T-helper 9 cell (primary cell): Measurements from ENCODE around the gene GBX1.
A peak's percentile ranks its signal among the peaks of the same experiment; 100 is the strongest.

ENCODE experiments used
- DNase-seq: peaks from one replicate; pipeline ENCODE4 v3.0.0-alpha.2; 2020

The GBX1 gene

GRCh38 chr7:151125470-151125845, 42.0 kb downstream of the GBX1 start:
- DNase-seq: no peak

GRCh38 chr7:151124899-151125399, 42.5 kb downstream of the GBX1 start:
- no peak for DNase-seq

DNA sequence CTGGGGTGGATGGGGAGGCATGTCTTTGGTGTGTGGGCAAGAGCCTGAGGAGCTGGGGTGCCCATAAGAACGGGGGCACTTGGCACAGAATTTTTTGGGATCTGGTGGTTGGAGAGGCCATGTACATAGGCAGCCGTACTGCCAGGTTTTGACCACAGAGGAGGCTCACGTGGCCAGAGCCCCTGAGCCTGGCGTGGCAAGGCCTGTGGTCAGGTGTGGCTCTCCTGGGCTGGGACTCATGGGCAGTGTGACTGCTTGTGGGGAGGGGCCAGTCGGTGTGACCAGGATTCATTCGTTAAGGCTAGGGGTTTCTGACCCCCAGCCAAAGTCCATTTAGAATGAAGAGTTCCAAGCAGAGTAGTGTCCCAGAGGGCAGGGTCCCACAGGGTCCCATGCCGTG, 43.0 kb downstream of the GBX1 start:
- DNase-seq: no peak

DNA sequence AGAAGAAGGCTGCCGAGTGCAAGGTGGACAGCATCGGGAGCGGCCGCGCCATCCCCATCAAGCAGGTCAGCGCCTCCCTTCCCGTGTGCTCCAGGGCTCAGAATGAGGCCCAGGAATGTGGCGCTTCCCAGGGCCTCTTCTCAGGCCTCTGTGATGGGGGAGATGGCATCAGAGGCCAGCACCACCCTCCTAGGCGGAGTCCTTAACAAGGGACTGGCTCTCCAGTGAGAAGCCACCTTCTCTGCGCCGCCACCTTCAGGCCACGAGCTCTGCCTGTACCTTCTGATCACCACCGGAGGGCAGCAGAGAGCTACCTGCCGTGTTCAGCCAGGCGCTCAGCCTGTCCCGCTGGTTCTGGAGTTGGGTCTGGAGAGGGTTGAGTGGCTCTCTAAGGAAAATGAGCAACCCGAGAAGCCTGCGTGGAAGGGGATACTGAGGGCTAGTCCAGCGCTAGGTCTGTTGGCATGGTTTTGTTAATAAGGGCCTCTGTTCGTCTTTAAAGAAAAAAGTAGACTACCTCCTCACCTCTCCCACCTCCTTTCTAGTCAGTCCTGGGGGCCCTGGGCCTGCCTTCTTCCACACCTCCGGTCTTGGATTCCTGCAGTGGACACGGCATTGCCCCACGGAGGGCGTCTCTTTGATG, 43.6 kb downstream of the GBX1 start:
- DNase-seq: peak; percentile 88

DNA sequence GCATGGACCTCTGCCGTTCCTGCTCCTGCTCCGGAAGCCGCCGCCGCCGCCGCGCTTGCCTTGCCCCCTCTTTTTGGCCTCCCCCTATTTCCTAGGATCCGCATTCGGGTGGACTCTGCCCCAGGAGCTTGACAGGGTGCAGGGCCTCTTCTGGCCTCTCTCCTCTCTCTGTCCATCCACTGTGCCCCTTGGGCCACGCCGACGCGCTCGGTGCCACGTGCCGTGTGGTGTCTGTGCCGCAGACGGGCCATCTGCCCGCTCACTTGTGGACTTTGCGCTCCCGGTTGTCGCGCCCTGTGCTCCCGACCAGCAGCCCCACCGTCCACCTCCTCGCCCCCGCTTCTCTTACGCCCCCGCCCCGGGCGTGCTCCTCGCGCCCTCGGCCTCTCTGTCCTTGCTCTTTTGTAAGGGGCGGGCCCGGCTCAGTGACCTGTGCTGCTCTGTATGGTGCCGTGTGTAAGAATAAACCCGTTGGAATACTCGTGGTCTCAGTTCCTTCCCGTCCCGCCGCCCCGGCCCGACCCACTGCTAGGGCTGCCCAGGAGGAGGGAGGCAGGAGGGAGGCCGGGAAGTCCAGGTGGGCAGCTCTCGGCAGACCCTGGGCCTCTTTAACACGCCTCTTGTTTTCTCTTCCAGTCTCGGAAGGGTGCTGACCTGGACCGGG, 44.2 kb downstream of the GBX1 start:
- no peak for DNase-seq

- DNase-seq: no peak
Observed at GRCh38 chr7:151122796-151123157, 44.7 kb downstream of the GBX1 start.

DNA sequence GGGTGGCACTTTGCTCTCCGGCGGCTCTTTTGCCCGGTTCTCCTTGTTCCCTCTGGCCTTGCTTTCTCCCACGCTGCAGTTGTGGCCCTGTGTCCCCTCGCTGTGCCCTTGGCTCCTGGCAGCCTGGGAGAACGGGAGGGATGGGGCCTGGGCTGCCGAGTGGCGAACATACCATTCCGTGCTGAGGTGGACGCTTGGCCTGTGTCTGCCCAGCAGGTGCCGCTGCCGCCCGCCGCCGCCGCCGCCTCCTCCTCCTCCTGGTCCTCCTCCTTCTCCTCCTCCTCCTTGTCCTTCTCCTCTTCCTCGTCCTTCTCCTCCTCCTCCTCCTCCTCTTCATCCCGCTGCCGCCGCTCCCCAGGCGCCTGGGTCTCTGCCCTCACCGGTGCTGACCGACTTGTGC, 45.2 kb downstream of the GBX1 start:
- no peak for DNase-seq

- DNase-seq: no peak
Observed at GRCh38 chr7:151121380-151122170, 45.9 kb downstream of the GBX1 start.

GRCh38 chr7:151120896-151121295, 46.6 kb downstream of the GBX1 start:
- no peak for DNase-seq

DNA sequence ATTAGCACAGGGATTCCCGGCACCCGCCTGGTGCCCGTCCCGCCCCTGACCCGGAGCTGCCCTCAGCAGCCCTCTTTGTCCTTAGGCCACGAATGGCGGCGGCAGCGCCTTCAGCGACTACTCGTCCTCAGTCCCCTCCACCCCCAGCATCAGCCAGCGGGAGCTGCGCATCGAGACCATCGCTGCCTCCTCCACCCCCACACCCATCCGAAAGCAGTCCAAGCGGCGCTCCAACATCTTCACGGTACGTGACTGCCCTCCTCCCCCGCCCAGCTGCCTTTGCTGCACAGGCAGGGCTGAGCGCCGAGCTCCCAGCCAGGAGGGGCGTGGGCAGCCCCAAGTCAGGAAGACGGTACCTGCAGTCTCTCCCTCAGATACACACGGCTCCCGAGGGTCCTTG, 47.6 kb downstream of the GBX1 start:
- no peak for DNase-seq

DNA sequence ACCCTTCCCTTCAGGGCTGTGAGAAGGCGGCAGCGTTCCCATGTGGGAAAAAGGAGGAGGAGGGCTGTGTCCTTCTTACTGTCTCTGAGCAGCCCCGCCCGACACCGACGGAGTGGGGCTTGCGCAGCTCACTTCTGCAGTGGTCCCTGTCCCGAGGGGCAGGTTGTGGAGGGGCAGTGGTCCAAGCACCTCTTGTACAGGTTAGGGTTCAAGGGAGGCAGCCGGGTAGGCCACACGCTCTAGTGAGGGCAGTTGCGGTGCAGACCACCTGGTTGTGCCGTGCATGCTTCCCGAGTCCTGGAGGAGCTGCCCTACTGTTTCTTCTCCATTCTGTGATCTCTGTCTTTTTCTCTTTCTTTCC, 48.5 kb downstream of the GBX1 start:
- DNase-seq: no peak

GRCh38 chr7:151118108-151119054, 49.1 kb downstream of the GBX1 start:
- no peak for DNase-seq

DNA sequence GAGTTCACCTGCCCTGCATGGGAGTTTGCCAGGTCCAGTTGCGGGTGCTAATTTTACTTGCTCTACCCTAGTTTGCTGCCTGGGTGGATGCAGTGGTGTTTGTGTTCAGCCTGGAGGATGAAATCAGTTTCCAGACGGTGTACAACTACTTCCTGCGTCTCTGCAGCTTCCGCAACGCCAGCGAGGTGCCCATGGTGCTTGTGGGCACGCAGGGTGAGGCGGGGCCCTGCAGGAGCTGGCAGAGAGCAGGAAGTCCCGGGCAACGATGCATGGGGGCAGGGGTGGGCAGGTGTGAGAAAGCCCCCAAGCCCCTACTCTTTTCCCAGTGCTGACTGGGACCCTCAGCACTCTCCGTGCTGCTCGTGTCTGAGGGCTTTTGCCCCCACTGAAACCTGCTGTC, 49.9 kb downstream of the GBX1 start:
- peak; percentile 38 for DNase-seq

DNA sequence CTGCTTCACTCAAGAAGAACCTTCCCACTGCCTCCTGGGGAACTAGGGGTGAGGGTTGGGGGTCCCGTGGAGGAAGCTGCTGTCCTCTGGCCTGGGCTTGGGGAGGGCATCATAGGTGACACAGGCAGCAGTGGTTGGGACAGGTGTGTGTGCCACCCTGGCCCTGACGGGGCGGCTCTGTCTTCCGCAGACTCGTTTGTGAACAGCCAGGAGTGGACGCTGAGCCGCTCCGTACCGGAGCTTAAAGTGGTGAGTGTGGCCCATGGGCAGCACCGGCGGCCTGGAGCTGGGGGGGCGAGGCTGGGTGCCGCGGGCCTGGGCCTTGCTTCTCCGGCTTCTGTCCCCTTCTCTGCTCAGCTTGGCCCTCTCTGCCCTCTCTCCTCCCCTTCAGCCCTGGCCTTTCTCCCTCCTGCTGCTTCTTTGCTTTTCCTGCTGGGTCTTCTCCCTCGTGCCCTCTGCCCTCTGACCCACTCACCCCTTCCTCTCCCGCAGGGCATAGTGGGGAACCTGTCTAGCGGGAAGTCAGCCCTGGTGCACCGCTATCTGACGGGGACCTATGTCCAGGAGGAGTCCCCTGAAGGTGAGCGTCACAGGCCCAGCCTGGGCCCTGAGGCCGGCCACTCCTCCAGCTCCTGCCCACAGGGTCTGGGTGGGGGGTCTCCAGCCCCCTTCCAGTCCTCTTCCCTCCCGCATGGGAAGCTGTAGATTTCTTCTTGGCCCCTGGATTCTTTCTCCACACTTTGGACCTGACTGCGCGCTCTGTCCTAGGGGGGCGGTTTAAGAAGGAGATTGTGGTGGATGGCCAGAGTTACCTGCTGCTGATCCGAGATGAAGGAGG, 50.7 kb downstream of the GBX1 start:
- no peak for DNase-seq

DNA sequence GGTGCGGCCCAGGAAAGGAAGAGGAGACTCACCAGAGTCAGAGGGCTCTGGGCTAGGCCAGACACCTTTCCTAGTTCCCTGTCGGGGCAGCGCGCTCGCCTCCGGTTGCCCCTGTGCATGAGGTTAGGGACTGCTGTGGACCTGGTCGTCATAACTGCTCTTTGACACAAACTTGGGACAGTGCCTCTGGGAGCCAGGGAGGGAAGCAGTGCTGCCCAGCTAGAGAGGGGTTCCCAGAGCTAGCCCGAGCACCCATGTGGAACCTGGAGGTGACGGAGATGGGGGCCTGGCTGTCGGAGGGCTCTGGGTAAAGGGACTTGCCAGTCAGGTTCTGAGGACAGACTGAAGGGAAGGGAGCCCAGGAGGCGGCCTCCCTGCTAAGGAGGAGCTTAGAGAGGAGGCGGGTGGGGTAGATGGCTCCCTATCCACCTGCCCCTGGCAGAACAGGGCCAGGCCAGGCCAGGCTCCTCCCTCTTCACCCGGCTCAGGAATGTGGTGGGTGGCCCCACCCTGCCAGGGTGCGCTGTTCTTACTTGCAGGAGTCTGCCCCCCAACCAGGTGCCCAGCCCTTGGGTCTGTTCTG, 51.6 kb downstream of the GBX1 start:
- no peak for DNase-seq

DNA sequence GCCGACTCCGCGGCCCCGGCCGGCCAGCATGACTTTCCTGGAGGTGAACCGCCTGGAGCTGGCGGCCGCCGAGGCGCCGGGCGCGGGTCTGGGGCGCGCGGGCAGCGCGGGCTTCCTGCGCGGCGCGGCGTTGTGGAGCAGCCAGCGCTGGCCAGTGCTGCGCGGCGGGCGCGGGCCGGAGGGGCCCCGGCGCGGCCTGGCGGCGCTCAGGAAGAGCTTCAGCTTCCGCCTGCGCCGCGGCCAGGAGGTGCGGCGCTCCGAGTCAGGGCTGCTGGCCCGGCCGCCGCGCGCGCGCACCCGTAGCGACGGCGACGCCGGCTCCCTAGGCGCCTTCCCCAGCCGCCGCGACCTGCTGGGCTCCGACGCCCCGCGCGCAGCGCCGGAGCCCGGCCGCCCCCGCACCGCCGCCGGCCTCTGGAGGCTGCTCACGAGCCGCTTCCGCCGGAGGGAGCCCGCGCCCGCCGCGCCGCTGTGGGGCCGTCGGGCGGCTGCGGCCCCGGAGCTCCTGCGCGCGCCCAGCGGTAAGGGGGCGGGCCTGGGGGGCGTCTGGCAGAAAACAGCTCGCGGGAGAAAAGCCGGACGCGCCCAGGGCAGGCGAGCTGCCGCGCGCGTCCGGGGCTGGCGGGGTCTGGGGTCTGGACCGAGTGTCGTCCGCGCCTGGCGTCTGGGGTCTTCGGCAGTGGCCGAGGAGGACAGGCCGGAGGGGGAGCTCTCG, 52.2 kb downstream of the GBX1 start:
- no peak for DNase-seq

- DNase-seq: no peak
Observed at GRCh38 chr7:151114151-151115090, 53.1 kb downstream of the GBX1 start.

GRCh38 chr7:151113344-151114150, 53.9 kb downstream of the GBX1 start:
- no peak for DNase-seq
